COR-L47 (cell line): ENCODE results near the gene SH2D4B.
A peak's percentile ranks its signal among the peaks of the same experiment; 100 is the strongest.
"Not testable (repeated sequence)": the region's sequence is repeated elsewhere in the genome, so short reads cannot be mapped to it uniquely, and the experiment has no call there.

Experiments
- DNase-seq: peaks from one replicate; lab custom pipeline; 2025; lab: John Stamatoyannopoulos, UW

The SH2D4B gene

DNA sequence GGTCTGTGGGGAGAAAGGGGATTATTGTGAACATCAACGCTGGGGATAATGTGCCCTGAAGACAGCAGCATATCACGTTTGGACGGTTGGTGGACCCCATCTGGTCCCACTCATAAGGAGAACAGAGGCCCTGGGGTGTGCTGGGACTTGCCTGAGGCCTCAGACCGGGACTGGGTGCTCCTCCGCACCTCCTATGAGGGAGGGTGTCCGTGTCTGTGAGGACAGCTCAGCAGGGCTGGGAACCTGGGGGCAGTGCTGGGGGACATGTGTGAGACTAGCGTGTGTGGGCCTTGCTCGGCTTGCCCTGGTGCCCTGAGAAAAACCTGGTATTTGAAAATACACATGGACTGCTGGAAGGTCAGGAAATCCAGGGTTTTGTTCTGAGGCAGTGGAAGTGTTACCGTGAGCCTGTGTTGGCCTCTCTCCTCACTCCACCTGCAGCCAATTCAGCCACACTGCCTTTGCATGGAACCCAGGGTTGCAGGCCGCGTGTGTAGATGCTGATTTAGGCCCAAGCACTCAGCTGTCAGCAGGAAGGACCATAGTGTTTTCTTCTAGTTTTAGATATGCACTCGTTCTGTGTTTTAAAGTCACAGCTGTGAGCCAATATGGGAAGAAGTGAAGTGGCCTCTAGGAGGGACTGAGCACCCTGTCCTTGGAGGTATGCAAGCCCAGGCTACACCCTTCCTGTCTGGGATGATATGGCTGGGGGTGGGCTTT is 13.4 kb upstream of the SH2D4B start:
- no peak for DNase-seq

- DNase-seq: no peak
Measured at GRCh38 chr10:80526218-80526617, 11.5 kb upstream of the SH2D4B start.

GRCh38 chr10:80526742-80527141 is 11.0 kb upstream of the SH2D4B start:
- DNase-seq: no peak

DNA sequence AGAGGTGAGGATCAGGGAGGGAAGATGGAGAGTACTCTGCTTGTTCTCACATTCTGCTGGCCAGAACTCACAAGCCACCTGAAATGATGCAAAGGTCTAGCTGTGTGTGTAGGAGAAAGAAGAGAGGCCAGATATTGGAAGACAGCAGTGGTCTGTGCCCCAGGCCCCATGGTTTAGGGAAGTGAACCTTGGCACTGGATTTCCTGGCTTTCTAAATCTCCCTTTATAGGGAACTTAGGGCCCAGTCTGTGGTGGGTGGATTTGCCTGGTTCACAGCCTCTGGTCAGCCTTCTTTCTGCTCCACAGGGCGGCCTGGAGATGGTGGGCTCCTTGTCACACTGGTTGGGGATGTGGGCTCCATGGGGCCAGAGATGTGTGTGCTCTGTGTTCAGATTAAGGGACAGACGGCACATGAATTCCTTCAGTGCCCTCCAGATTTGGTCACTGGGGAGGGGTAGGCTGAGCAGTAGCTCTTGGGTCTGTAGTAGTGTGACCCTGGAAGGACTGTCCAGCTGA is 9.5 kb upstream of the SH2D4B start:
- DNase-seq: no peak

- DNase-seq: no peak
Measured at GRCh38 chr10:80528901-80529300, 8.8 kb upstream of the SH2D4B start.

DNA sequence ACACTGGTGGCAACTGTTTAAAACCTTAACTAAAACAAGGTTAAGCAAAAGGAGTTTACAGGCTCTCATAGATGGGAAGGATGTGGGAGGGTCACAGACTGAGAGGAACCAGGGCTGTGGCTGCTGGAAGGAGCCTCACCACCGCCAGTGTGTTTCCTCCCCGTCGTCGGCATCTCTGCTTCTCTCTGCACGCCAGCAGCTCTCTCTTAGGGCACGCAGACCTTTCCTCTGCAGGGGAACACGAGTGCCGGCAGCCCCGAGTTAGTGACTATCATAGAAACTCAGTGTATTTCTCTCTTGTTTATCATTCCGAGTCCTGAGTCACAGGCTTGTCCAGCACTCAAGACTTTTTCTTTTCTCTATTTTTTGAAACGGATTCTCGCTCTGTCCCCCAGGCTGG is 8.1 kb upstream of the SH2D4B start:
- DNase-seq: no peak

GRCh38 chr10:80530251-80530650 is 7.5 kb upstream of the SH2D4B start:
- no peak for DNase-seq

DNA sequence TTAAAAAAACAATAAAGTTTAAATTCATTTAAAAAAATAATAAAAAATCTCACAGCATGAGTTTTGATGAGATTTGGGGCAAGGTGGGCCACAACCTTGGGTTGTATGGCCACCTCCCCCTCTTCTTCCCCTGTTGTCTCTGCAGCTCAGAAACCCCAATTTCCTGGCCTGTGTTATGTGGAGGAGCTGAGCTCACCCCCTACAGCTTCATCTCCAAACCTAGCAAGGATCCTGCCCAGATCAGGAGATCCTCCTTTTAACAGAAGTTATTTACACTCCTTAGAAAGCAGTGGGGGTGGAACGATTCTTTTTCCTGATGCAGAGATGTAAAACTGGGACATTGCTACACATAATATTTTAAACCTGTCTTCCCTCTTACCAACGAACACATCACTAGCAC is 6.9 kb upstream of the SH2D4B start:
- DNase-seq: no peak

- no peak for DNase-seq
Measured at GRCh38 chr10:80532571-80532970, 5.1 kb upstream of the SH2D4B start.

DNA sequence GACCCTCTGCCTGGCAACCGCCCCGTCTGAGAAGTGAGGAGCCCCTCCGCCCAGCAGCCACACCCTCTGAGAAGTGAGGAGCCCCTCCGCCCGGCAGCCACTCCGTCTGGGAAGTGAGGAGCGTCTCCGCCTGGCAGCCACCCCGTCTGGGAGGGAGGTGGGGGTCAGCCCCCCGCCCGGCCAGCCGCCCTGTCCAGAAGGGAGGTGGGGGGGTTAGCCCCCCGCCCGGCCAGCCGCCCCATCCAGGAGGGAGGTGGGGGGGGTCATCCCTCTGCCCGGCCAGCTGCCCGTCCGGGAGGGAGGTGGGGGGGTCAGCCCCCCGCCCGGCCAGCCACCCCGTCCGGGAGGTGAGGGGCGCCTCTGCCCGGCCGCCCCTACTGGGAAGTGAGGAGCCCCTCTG is 3.6 kb upstream of the SH2D4B start:
- DNase-seq: not testable (repeated sequence)

GRCh38 chr10:80534646-80535045 is 3.1 kb upstream of the SH2D4B start:
- not testable (repeated sequence) for DNase-seq

GRCh38 chr10:80535671-80536360 is 1.9 kb upstream of the SH2D4B start:
- DNase-seq: peak; percentile 12

DNA sequence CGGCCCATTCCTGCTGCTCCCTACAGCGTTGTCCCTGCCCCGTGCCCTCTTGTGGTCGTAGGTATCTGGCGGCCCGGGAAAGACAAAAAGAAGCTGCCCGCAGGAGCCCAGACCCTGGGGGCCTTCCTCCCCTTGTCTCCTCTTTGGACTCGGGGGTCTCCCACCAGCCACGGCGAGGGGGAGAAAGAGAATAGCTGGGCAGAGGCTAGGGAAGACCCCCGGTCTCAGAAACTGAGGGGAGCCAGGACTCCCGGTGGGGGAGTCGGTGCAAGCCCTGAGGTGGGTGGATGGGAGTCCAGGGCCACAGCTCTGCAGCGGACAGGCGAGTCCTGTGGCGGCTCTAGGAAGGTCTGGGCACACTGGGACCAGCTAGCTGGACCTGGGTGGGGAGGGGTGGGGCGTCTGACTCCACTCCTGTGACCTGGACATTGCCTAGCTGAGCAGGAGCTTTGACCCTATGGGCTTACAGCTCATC is 1.3 kb upstream of the SH2D4B start:
- no peak for DNase-seq

GRCh38 chr10:80537086-80537735 is 491 bp upstream of the SH2D4B start:
- no peak for DNase-seq

DNA sequence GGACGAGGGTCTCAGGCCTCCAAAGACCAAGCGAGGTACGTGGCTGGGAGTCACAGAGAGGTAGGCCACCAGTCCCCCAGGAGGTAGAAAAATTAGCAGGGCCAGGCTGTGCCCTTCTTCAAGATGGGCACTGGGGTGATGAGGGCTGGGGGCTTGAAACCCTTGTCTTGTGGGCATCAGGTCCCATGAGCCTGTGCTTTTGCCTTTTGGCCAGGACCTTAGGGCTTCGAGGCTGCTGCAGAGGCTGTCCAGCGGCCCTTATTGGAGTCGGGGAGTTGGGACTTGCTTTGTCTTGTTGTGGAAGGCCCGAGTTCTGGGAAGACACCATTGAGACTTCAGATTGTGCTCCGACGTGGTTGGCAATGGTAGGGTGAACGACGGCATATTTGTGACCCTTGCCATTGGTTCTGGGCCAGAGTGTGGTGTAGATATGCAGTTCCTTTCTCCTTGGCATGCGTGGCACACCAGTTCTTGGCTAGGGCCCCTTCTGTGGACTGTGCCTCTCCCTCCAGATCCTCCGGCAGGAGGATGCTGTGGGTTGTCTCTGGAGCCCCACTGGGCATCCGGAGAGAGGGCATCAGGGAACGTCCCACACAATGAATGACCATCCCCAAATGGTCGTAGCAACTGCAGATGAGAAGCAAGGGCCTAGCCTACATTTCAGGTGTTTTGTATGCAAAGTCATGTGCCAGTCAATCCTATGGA is 931 bp downstream of the SH2D4B start:
- DNase-seq: no peak

DNA sequence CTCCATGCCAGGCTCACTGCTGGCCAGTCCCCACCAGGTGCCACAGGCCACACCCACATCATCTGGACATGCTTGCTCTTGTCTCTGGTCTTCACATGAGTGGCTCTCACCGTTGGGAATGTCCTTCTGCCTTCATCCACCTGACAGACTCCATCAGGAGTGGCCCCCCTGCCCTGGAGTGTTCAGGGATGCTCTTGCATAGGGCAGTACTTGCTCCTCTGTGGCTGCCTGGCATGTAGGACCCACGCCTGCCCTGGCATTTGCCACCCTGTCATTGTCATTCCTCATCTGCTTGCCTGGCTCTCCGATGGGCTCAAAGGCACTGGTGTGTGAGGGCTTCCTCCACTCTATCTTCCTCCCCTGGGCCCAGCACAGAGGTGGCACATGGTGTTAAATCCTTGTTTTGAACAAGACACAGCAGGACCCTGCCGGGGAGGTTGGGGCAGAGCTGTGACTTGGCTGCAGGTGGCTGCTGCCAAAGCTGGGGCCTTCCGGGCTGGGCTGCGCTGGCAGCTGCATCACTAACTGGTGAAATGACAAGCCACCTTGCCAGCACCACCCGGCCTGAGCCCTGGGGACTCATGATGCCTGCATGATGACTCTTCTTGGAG is 1.8 kb downstream of the SH2D4B start:
- DNase-seq: no peak

GRCh38 chr10:80540136-80540535 is 2.4 kb downstream of the SH2D4B start:
- DNase-seq: no peak

DNA sequence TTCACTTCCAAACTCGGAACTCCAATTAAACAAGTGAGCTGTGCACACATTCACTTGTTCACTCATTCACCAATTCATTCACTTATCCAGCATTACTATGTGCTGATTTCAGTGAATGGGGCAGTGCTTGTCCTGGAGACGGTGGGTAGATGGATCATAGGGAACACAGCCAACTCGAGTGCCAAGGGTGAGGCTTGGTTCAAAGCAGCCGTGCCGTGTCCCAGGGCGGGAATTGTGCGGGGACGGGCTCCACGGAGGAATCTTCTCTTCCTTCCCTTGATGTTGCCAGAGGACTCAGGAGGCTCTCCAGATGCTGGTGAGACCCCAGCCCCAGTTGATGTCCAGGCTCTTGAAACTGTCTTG is 2.9 kb downstream of the SH2D4B start:
- DNase-seq: no peak

DNA sequence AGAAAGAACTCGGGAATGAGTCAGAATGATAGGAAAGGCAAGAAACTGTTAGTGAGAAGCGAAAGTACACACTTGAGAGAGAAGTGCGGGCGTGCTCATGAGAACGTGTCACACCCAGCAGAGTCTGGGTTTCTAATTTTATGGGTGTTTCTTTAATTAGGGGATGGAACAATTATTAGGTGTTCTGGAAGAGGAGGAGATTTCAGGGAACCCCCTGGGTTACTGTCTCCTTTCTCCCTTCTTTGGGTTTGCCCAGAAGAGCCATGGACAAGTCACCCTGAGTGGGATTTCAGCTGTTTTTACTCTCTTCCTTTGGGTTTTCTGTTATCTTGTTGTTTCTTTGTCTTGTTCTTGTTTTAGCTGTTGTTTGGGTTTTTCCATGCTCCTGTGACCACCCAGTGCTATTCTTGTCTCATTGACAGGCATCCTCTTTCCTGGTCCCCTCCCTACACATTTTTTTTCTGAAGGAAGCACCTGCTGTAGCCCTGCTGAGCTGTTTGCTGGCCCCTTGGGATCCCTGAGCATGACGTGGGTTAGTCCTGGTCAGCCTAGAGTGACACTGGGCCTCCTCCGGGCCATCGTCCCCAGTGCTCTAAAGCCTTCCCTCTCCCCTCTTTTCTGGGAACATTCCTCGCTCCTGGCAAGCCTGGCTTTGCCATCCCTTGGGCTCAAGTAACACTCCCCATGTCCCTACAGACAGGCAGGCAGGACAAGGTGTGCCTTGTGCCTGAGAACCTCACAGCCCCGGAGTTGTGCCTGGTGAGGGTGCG is 3.5 kb downstream of the SH2D4B start:
- DNase-seq: no peak

DNA sequence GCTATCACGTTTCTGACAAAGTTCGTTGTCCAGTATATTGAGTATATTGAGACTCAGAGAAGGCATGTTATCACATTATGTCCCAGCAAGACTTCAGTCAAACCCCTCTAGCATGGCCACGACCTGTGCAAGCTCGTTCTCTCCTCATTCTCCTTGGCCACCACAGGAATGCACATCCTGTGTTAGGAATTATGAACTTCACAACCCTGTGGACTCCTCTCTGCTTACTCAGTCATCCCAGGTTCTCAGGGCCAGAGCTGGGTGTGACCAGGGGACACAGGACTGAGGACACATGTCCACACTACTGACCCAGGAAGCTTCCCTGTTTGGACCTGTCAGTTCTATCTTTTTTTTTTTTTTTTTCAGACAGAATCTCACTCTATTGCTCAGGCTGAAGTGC is 4.4 kb downstream of the SH2D4B start:
- DNase-seq: no peak

DNA sequence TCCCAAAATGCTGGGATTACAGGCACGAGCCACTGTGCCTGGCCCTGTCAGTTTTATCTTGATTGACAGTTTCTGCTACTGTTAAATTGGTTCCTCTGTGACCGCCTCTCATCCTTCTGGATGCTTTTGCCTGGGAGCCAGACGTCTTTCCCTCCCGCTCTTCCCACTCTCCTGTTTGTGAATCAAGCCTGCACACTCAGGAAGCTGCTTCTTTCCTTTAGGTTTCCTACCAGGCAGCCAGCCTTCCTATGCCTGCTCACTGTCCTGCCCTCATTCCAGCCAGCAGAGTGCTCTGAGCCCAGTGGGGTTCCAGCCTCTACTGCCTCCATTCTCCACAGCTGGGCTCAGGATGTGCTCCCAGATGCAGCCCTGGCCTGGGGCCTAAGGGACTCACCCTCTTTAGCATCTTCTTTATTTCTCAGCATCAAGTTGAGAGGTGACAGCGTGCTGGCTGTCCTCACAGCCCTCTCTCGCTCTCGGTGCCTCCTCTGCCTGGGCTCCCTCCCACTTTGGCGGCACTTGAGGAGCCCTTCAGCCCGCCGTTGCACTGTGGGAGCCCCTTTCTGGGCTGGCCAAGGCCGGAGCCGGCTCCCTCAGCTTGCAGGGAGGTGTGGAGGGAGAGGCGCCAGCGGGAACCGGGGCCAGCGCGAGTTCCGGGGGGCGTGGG is 5.1 kb downstream of the SH2D4B start:
- DNase-seq: no peak
